ENCODE measurements around the gene ARHGAP10. TPM values are rescaled to one million over a fixed set of nuclear protein-coding genes. Genes with fewer than 3 reads are reported as not detected.

Gene ARHGAP10
- total RNA-seq, 2 experiments from 2014 or later, result 0.11 TPM; not detected in 1

DNA sequence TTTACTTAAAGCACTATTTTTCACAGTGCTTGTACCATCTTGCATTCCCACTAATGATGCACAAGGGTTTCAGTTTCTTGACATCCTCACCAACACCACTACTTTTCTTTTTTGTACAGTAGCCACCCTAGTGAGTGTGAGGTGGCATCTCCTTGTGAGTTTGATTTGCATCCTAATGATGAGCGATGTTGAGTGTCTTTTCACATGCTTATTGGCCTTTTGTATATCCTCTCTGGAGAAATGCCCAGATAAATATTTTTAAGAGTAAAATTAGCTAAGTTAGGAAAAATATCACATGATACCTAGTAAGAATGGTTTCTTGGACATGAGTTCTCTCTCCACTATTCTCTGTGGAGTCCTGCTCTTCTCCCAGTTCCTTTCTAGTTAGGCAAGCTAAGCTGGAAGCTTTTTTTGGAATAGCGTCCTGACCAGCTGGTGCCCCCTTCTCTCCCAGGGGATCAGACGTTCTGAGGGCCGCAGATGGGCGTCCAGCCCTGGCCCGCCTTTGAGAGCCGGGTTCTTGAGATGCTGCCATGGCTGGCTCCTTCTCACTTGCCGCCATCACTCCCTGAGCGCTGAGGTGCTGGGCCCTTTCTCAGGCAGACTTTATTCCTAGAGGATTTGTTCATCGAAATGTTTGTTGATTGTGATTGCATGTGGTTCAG lies 132.1 kb downstream of the ARHGAP10 start:
- Histone ChIP-seq H3K79me2 (ENCODE audit: insufficient read depth, low read depth, low read length) (no peaks in the 10 kb centered on the region), H2AFZ (ENCODE audit: low read length) (no peak overlapping the region)
- TF ChIP-seq, protein P1, sequence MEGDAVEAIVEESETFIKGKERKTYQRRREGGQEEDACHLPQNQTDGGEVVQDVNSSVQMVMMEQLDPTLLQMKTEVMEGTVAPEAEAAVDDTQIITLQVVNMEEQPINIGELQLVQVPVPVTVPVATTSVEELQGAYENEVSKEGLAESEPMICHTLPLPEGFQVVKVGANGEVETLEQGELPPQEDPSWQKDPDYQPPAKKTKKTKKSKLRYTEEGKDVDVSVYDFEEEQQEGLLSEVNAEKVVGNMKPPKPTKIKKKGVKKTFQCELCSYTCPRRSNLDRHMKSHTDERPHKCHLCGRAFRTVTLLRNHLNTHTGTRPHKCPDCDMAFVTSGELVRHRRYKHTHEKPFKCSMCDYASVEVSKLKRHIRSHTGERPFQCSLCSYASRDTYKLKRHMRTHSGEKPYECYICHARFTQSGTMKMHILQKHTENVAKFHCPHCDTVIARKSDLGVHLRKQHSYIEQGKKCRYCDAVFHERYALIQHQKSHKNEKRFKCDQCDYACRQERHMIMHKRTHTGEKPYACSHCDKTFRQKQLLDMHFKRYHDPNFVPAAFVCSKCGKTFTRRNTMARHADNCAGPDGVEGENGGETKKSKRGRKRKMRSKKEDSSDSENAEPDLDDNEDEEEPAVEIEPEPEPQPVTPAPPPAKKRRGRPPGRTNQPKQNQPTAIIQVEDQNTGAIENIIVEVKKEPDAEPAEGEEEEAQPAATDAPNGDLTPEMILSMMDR (conservative IDR thresholded peaks at IDR 0.05; ENCODE audit: low read length), result no peak
- TF ChIP-seq EZH2phosphoT487 (IDR thresholded peaks at IDR 0.05; ENCODE audit: borderline replicate concordance, low read depth, low read length), result no peak

DNA sequence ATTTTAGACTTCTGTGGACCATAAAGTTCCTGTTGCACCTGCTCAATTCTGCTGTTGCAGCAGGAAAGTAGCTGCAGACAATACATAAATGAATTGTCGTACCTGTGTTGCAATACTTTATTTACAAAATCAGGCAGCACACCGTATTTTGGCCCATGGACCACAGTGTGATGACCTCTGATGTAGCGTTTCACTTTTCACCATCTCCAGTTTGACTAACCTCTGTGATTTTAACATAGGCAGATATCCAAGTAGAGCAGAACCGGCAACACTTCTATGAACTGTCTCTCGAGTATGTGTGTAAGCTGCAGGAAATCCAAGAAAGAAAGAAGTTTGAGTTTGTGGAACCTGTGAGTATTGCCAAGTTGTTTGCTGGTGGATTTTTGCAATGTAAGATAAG lies 132.7 kb downstream of the ARHGAP10 start:
- Histone ChIP-seq H3K9me2 (ENCODE audit: insufficient read depth, low read length) (no peaks in the 10 kb centered on the region), H3K4me1 (ENCODE audit: insufficient read depth, low read length, poor library complexity, severe bottlenecking) (no peaks in the 10 kb centered on the region), H3K27ac (ENCODE audit: low read depth, low read length, poor library complexity, severe bottlenecking) (no peak overlapping the region), H3K9me3 (ENCODE audit: low read length) (no peaks in the 10 kb centered on the region), H4K20me1 (ENCODE audit: insufficient read depth, low read length) (no peaks in the 10 kb centered on the region), H3K4me2 (ENCODE audit: low read length) (no peak overlapping the region), H3K4me3 (ENCODE audit: low read depth, low read length, poor library complexity, severe bottlenecking) (no peak overlapping the region), H3K36me3 (ENCODE audit: insufficient read depth, low read length) (no peaks in the 10 kb centered on the region), H3K79me2 (ENCODE audit: insufficient read depth, low read depth, low read length) (no peaks in the 10 kb centered on the region), H2AFZ (ENCODE audit: low read length) (no peak overlapping the region)
- intact Hi-C loops (cut with micrococcal nuclease; ENCODE audit: unreplicated experiment), result loop anchor here (5.0 kb wide), 3 partner anchors 37 to 347 kb away; no protein-coding TSS in a partner anchor
- POLR2A ChIA-PET, result interaction anchor here (0.6 kb wide), 1 partner anchor 343 kb away, joined by 3 read pairs; no protein-coding TSS in a partner anchor
- no TSS peak for BruUV-seq (replicated peaks)
- TF ChIP-seq, protein P1 (conservative IDR thresholded peaks at IDR 0.05; ENCODE audit: low read length), result no peak
- TF ChIP-seq EZH2phosphoT487 (IDR thresholded peaks at IDR 0.05; ENCODE audit: borderline replicate concordance, low read depth, low read length), result no peak
- no peak for DNase-seq (ENCODE audit: low spot score)
- CTCF ChIA-PET (ENCODE audit: unreplicated experiment), result interaction anchor here (1.0 to 1.1 kb wide), 2 partner anchors 8 to 20 kb away, joined by 3 read pairs; no protein-coding TSS in a partner anchor

More for the DNA sequence above, 132.1 kb downstream of the ARHGAP10 start:
- no peaks in the 10 kb centered on the region for H4K20me1 ChIP-seq (ENCODE audit: insufficient read depth, low read length)
- no peaks in the 10 kb centered on the region for H3K36me3 ChIP-seq (ENCODE audit: insufficient read depth, low read length)
- BruUV-seq (replicated peaks), result no TSS peak
- no peaks in the 10 kb centered on the region for H3K4me1 ChIP-seq (ENCODE audit: insufficient read depth, low read length, poor library complexity, severe bottlenecking)
- DNase-seq (ENCODE audit: low spot score), result no peak
- ChIA-PET CTCF (ENCODE audit: unreplicated experiment) (interaction anchor here (0.6 to 1.1 kb wide), 3 partner anchors 9 to 69 kb away, joined by 3 read pairs; no protein-coding TSS in a partner anchor), POLR2A (interaction anchor here (0.6 kb wide), 1 partner anchor 342 kb away, joined by 3 read pairs; no protein-coding TSS in a partner anchor)
- no peaks in the 10 kb centered on the region for H3K9me2 ChIP-seq (ENCODE audit: insufficient read depth, low read length)
- no peak overlapping the region for H3K4me2 ChIP-seq (ENCODE audit: low read length)
- H3K27ac ChIP-seq (ENCODE audit: low read depth, low read length, poor library complexity, severe bottlenecking), result no peak overlapping the region
- intact Hi-C loops (cut with micrococcal nuclease; ENCODE audit: unreplicated experiment), result no loop called here
- H3K9me3 ChIP-seq (ENCODE audit: low read length), result no peaks in the 10 kb centered on the region
- no peak overlapping the region for H3K4me3 ChIP-seq (ENCODE audit: low read depth, low read length, poor library complexity, severe bottlenecking)

DNA sequence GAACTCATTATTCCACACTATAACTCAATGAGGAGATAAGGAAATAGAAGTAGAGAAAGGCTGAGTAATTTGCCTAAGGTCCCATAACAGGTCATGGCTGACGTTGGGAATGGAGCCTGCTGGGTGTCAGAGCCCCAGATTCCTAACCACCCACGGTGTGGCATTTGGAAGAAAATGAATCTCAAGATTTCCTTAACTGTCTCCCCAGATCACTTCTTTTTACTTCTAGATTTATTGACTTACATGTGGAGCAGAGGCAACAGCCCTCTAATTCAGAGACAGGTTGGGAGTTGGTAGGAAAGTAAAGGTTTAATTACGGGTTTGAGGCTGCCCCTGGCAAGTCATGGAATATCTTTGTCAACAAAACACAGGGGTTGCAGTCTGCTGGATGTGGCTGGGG lies 134.0 kb downstream of the ARHGAP10 start:
- POLR2A ChIA-PET, result no interaction called here
- H3K9me3 ChIP-seq (ENCODE audit: low read length), result no peaks in the 10 kb centered on the region
- BruUV-seq (replicated peaks), result no TSS peak
- CTCF ChIA-PET (ENCODE audit: unreplicated experiment), result no interaction called here
- H3K79me2 ChIP-seq (ENCODE audit: insufficient read depth, low read depth, low read length), result no peaks in the 10 kb centered on the region
- no peaks in the 10 kb centered on the region for H3K9me2 ChIP-seq (ENCODE audit: insufficient read depth, low read length)
- H2AFZ ChIP-seq (ENCODE audit: low read length), result no peak overlapping the region
- no peak overlapping the region for H3K4me3 ChIP-seq (ENCODE audit: low read depth, low read length, poor library complexity, severe bottlenecking)
- H3K36me3 ChIP-seq (ENCODE audit: insufficient read depth, low read length), result no peaks in the 10 kb centered on the region
- no peak for DNase-seq (ENCODE audit: low spot score)
- H3K4me2 ChIP-seq (ENCODE audit: low read length), result no peak overlapping the region
- H4K20me1 ChIP-seq (ENCODE audit: insufficient read depth, low read length), result no peaks in the 10 kb centered on the region
- TF ChIP-seq, protein P1 (conservative IDR thresholded peaks at IDR 0.05; ENCODE audit: low read length), result no peak
- no peak for TF ChIP-seq EZH2phosphoT487 (IDR thresholded peaks at IDR 0.05; ENCODE audit: borderline replicate concordance, low read depth, low read length)
- intact Hi-C loops (cut with micrococcal nuclease; ENCODE audit: unreplicated experiment), result loop anchor here (1.0 to 5.0 kb wide), 4 partner anchors 39 to 349 kb away; no protein-coding TSS in a partner anchor
- no peak overlapping the region for H3K27ac ChIP-seq (ENCODE audit: low read depth, low read length, poor library complexity, severe bottlenecking)
- no peaks in the 10 kb centered on the region for H3K4me1 ChIP-seq (ENCODE audit: insufficient read depth, low read length, poor library complexity, severe bottlenecking)
